HepG2 (cell line): ENCODE results near the gene GON7. TPM values are rescaled to one million over a fixed set of nuclear protein-coding genes. Genes with fewer than 3 reads are reported as not detected.

Experiments used
- AHR ChIP-seq: IDR thresholded peaks from 2 replicates; pipeline ENCODE4 v1.6.1; 2018; ENCODE audit warnings: missing genetic modification reagents, missing compliant biosample characterization
- ATAD3A ChIP-seq: sonication (generic); formaldehyde crosslinking; IDR thresholded peaks from 2 replicates; pipeline ENCODE4 v1.4.0; 2020; ENCODE audit warnings: missing genetic modification reagents
- ISX ChIP-seq: sonication (generic); formaldehyde crosslinking; conservative IDR thresholded peaks from 2 replicates; pipeline ENCODE4 v1.5.0; 2020; ENCODE audit warnings: missing genetic modification reagents
- NFIB ChIP-seq: sonication (generic); formaldehyde crosslinking; IDR thresholded peaks from 2 replicates; pipeline ENCODE4 v1.9.0; 2021; ENCODE audit warnings: missing genetic modification reagents, mild to moderate bottlenecking, borderline replicate concordance
- PAWR ChIP-seq: sonication (generic); formaldehyde crosslinking; IDR thresholded peaks from 2 replicates; pipeline ENCODE4 v1.4.0; 2020; ENCODE audit warnings: missing genetic modification reagents, mild to moderate bottlenecking, borderline replicate concordance
- THYN1 ChIP-seq: sonication (generic); formaldehyde crosslinking; IDR thresholded peaks from 2 replicates; pipeline ENCODE4 v1.8.1; 2023; ENCODE audit warnings: low read depth, mild to moderate bottlenecking, moderate library complexity, missing genetic modification reagents, borderline replicate concordance
- ZNF101 ChIP-seq: sonication (generic); formaldehyde crosslinking; IDR thresholded peaks from 2 replicates; pipeline ENCODE4 v1.4.0; 2020; ENCODE audit warnings: mild to moderate bottlenecking, low read depth, missing genetic modification reagents, borderline replicate concordance
- ZNF30 ChIP-seq: sonication (generic); formaldehyde crosslinking; IDR thresholded peaks from 2 replicates; pipeline ENCODE4 v1.5.0; 2020; ENCODE audit warnings: mild to moderate bottlenecking, missing genetic modification reagents
- ZNF329 ChIP-seq: sonication (generic); formaldehyde crosslinking; IDR thresholded peaks from 2 replicates; pipeline ENCODE4 v1.9.0; 2021; ENCODE audit warnings: low read depth, mild to moderate bottlenecking, missing genetic modification reagents
- ZNF572 ChIP-seq: sonication (generic); formaldehyde crosslinking; IDR thresholded peaks from 2 replicates; pipeline ENCODE4 v1.5.1; 2020; ENCODE audit warnings: mild to moderate bottlenecking, missing genetic modification reagents
- ZNF629 ChIP-seq: sonication (generic); formaldehyde crosslinking; conservative IDR thresholded peaks from 2 replicates; pipeline ENCODE4 v1.5.0; 2020; ENCODE audit warnings: missing genetic modification reagents
- ZNF724P ChIP-seq: sonication (generic); formaldehyde crosslinking; IDR thresholded peaks from 2 replicates; pipeline ENCODE4 v1.8.0; 2022; ENCODE audit warnings: missing genetic modification reagents, borderline replicate concordance
- ZNF775 ChIP-seq: sonication (generic); formaldehyde crosslinking; IDR thresholded peaks from 2 replicates; pipeline ENCODE4 v1.4.0; 2020; ENCODE audit warnings: missing genetic modification reagents, mild to moderate bottlenecking, moderate library complexity, borderline replicate concordance
- ZNF782 ChIP-seq: sonication (generic); formaldehyde crosslinking; IDR thresholded peaks from 2 replicates; pipeline ENCODE4 v1.4.0; 2020; ENCODE audit warnings: missing genetic modification reagents, mild to moderate bottlenecking, borderline replicate concordance
- ZNF788 ChIP-seq: sonication (generic); formaldehyde crosslinking; IDR thresholded peaks from 2 replicates; pipeline ENCODE4 v1.5.0; 2020; ENCODE audit warnings: mild to moderate bottlenecking, missing genetic modification reagents, borderline replicate concordance
- polyA plus RNA-seq, 8 experiments: library from polyadenylated mRNA; depleted of rRNA in 3 of 8; stranded (reverse) in 7 of 8; unstranded in 1 of 8; fragments of >200 nt; fragmentation: Illumina TruSeq in 4 of 8; extraction: Trizol in 4 of 8; gene quantifications; 2 replicates each; pipeline versions ENCODE4 v1.2.1 to v1.2.3, GENCODE V29; 2011 to 2016; ENCODE audit warnings: low read depth in 4 of 8, missing spikeins in 1 of 8, mixed read lengths in 1 of 8; ENCODE audit not compliant: insufficient read depth in 1 of 8
- total RNA-seq, 5 experiments: library from RNA; depleted of rRNA; stranded (reverse); fragments of >200 nt; fragmentation: Illumina TruSeq; extraction: Trizol; gene quantifications; 2 replicates each; pipeline ENCODE4 v1.2.3, GENCODE V29; 2016; ENCODE audit warnings: low read depth in 1 of 5
- TF ChIP-seq, protein P1 (sequence below): IDR thresholded peaks from 2 replicates; pipeline ENCODE4 v1.6.1; 2018; ENCODE audit warnings: missing genetic modification reagents
- TF ChIP-seq, protein P2 (sequence below): sonication (generic); formaldehyde crosslinking; IDR thresholded peaks from 2 replicates; pipeline ENCODE4 v1.5.0; 2020; ENCODE audit warnings: missing genetic modification reagents
- TF ChIP-seq, protein P3 (sequence below): sonication (generic); formaldehyde crosslinking; IDR thresholded peaks from 2 replicates; pipeline ENCODE4 v1.8.0; 2022; ENCODE audit warnings: mild to moderate bottlenecking, missing genetic modification reagents, borderline replicate concordance
- TF ChIP-seq, protein P4 (sequence below): sonication (generic); formaldehyde crosslinking; IDR thresholded peaks from 2 replicates; pipeline ENCODE4 v1.4.0; 2020; ENCODE audit warnings: mild to moderate bottlenecking, missing genetic modification reagents
- TF ChIP-seq, protein P5 (sequence below): sonication (generic); formaldehyde crosslinking; IDR thresholded peaks from 2 replicates; pipeline ENCODE4 v1.4.0; 2020; ENCODE audit warnings: mild to moderate bottlenecking, missing genetic modification reagents
- TF ChIP-seq, protein P6 (sequence below): sonication (generic); IDR thresholded peaks from 2 replicates; pipeline ENCODE4 v1.6.1; 2016; ENCODE audit warnings: low read depth, borderline replicate concordance

GON7 gene
- total and polyA plus RNA-seq, 2 of the 13 experiments (the other 11 are each of a cell fraction or from before 2014, with no cell fraction given): 11.9 to 28.0 TPM

DNA sequence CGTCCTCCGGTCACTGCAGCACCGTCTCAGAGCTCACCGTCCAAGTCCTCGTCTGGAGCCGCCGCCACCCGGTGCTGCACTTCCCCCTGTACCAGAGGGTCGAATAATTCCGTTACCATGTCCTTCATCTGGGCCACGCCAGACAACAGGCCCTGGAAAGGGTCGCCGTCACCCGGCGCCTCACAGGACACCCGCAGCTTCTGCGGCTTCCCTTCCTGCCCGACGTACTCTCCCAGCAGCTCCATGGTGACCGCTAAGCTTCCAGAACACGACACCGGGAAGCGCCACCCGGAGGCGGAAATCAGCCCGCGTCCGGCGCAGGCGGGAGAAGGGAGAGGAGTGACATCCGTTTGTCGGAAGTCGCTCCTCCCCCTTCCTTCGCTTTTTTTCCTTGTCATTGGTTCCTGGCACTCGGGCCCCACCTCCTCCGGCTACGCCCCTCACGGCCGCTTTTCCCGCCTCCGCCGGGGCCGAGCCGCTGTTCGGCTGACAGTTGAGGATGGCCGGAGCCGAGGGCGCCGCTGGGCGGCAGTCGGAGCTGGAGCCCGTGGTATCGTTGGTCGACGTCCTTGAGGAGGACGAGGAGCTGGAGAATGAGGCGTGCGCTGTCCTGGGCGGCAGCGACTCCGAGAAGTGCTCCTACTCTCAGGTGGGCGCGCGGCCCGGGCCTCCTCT is at the start of gene GON7, which contains the start of gene UBR7 (continued):
- TF ChIP-seq ZNF775 (CRISPR knock-in tag) (no peak), ZNF782 (CRISPR knock-in tag) (no peak; the same call in 1 of the 2 replicates), ZNF629 (CRISPR knock-in tag) (no peak), PAWR (CRISPR knock-in tag) (no peak), THYN1 (no peak), ZNF101 (no peak), ZNF724P (CRISPR knock-in tag) (no peak), ZNF30 (CRISPR knock-in tag) (no peak; the same call in 1 of the 2 replicates), ZNF572 (no peak), AHR (no peak), ATAD3A (no peak), ISX (CRISPR knock-in tag) (no peak), ZNF329 (CRISPR knock-in tag) (peak; percentile 69; the same call in 1 of the 2 replicates), ZNF788 (peak; percentile 85), NFIB (CRISPR knock-in tag) (no peak)
- TF ChIP-seq, protein P1, sequence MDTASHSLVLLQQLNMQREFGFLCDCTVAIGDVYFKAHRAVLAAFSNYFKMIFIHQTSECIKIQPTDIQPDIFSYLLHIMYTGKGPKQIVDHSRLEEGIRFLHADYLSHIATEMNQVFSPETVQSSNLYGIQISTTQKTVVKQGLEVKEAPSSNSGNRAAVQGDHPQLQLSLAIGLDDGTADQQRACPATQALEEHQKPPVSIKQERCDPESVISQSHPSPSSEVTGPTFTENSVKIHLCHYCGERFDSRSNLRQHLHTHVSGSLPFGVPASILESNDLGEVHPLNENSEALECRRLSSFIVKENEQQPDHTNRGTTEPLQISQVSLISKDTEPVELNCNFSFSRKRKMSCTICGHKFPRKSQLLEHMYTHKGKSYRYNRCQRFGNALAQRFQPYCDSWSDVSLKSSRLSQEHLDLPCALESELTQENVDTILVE (CRISPR knock-in tag): peak; percentile 90
- TF ChIP-seq, protein P2, sequence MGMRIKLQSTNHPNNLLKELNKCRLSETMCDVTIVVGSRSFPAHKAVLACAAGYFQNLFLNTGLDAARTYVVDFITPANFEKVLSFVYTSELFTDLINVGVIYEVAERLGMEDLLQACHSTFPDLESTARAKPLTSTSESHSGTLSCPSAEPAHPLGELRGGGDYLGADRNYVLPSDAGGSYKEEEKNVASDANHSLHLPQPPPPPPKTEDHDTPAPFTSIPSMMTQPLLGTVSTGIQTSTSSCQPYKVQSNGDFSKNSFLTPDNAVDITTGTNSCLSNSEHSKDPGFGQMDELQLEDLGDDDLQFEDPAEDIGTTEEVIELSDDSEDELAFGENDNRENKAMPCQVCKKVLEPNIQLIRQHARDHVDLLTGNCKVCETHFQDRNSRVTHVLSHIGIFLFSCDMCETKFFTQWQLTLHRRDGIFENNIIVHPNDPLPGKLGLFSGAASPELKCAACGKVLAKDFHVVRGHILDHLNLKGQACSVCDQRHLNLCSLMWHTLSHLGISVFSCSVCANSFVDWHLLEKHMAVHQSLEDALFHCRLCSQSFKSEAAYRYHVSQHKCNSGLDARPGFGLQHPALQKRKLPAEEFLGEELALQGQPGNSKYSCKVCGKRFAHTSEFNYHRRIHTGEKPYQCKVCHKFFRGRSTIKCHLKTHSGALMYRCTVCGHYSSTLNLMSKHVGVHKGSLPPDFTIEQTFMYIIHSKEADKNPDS: no peak
- TF ChIP-seq, protein P3, sequence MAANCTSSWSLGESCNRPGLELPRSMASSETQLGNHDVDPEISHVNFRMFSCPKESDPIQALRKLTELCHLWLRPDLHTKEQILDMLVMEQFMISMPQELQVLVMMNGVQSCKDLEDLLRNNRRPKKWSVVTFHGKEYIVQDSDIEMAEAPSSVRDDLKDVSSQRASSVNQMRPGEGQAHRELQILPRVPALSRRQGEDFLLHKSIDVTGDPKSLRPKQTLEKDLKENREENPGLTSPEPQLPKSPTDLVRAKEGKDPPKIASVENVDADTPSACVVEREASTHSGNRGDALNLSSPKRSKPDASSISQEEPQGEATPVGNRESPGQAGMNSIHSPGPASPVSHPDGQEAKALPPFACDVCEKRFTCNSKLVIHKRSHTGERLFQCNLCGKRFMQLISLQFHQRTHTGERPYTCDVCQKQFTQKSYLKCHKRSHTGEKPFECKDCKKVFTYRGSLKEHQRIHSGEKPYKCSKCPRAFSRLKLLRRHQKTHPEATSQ: peak; percentile 63; the same call in 1 of the 2 replicates
- TF ChIP-seq, protein P4, sequence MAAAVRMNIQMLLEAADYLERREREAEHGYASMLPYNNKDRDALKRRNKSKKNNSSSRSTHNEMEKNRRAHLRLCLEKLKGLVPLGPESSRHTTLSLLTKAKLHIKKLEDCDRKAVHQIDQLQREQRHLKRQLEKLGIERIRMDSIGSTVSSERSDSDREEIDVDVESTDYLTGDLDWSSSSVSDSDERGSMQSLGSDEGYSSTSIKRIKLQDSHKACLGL (CRISPR knock-in tag): peak; percentile 50; the same call in 1 of the 2 replicates
- TF ChIP-seq, protein P5, sequence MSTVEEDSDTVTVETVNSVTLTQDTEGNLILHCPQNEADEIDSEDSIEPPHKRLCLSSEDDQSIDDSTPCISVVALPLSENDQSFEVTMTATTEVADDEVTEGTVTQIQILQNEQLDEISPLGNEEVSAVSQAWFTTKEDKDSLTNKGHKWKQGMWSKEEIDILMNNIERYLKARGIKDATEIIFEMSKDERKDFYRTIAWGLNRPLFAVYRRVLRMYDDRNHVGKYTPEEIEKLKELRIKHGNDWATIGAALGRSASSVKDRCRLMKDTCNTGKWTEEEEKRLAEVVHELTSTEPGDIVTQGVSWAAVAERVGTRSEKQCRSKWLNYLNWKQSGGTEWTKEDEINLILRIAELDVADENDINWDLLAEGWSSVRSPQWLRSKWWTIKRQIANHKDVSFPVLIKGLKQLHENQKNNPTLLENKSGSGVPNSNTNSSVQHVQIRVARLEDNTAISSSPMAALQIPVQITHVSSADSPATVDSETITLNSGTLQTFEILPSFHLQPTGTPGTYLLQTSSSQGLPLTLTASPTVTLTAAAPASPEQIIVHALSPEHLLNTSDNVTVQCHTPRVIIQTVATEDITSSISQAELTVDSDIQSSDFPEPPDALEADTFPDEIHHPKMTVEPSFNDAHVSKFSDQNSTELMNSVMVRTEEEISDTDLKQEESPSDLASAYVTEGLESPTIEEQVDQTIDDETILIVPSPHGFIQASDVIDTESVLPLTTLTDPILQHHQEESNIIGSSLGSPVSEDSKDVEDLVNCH (CRISPR knock-in tag): 0 out of 2 replicates have a peak, but pooled peaks have one; percentile 58
- TF ChIP-seq, protein P6, sequence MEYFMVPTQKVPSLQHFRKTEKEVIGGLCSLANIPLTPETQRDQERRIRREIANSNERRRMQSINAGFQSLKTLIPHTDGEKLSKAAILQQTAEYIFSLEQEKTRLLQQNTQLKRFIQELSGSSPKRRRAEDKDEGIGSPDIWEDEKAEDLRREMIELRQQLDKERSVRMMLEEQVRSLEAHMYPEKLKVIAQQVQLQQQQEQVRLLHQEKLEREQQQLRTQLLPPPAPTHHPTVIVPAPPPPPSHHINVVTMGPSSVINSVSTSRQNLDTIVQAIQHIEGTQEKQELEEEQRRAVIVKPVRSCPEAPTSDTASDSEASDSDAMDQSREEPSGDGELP: peak; percentile 78; the same call in 1 of the 2 replicates
